GM19035 (cell line): ENCODE data around the gene TJP1.
"Not testable (repeated sequence)": the region's sequence is repeated elsewhere in the genome, so short reads cannot be mapped to it uniquely, and the experiment has no call there.

Experiments
- ATAC-seq: cut with Tn5 transposase; IDR thresholded peaks from one replicate; pipeline ENCODE4 v1.9.1; 2021; ENCODE audit not compliant: unreplicated experiment

Gene TJP1

GRCh38 chr15:29670266-29670665 is 152.0 kb downstream of the TJP1 start:
- no peak for ATAC-seq

GRCh38 chr15:29669823-29670222 is 152.4 kb downstream of the TJP1 start:
- ATAC-seq, result no peak

GRCh38 chr15:29668120-29668602 is 154.1 kb downstream of the TJP1 start:
- ATAC-seq, result no peak

GRCh38 chr15:29666241-29666640 is 156.0 kb downstream of the TJP1 start:
- ATAC-seq, result no peak

GRCh38 chr15:29665444-29666003 is 156.7 kb downstream of the TJP1 start:
- no peak for ATAC-seq

- ATAC-seq, result no peak
These were observed 157.9 kb downstream of the TJP1 start for GRCh38 chr15:29664406-29664805.

GRCh38 chr15:29657476-29657817 is 164.8 kb downstream of the TJP1 start:
- not testable (repeated sequence) for ATAC-seq

GRCh38 chr15:29656636-29657475 is 165.4 kb downstream of the TJP1 start:
- no peak for ATAC-seq

- ATAC-seq, result no peak
These were observed 169.7 kb downstream of the TJP1 start for GRCh38 chr15:29652595-29652994.

GRCh38 chr15:29651476-29652233 is 170.6 kb downstream of the TJP1 start:
- no peak for ATAC-seq
